Sigmoid colon (tissue), 7 donors: ENCODE measurements around the gene NAA38. TPM values are rescaled to one million over a fixed set of nuclear protein-coding genes. Genes with fewer than 3 reads are reported as not detected.

Source experiments
- DNase-seq: peaks from one replicate; pipeline ENCODE4 v3.0.0-alpha.2; 2019
- H3K27ac ChIP-seq, 4 donors: fragments of 200-600 bp; sonication (generic); one replicate each; pipeline ENCODE4 v1.5.1; 2016 to 2019; ENCODE audit warnings: mild to moderate bottlenecking in 1 of 4
- H3K27me3 ChIP-seq, 3 donors: fragments of 200-600 bp; sonication (generic); one replicate each; pipeline ENCODE4 v1.5.1; 2019; ENCODE audit warnings: mild to moderate bottlenecking in 1 of 3
- H3K36me3 ChIP-seq, 4 donors: fragments of 200-600 bp; sonication (generic); one replicate each; pipeline ENCODE4 v1.5.1; 2016 to 2019
- H3K4me1 ChIP-seq, 4 donors: fragments of 200-600 bp; sonication (generic); one replicate each; pipeline ENCODE4 v1.5.1; 2017 to 2019
- H3K4me3 ChIP-seq, 4 donors: fragments of 200-600 bp; sonication (generic); one replicate each; pipeline ENCODE4 v1.5.1; 2017 to 2019; ENCODE audit warnings: mild to moderate bottlenecking in 2 of 4, moderate library complexity in 1 of 4
- H3K9me3 ChIP-seq, 4 donors: fragments of 200-600 bp in 3 of 4; sonication (generic) in 3 of 4; one replicate each; pipeline versions ENCODE4 v1.5.1 to v1.6.1; 2013 to 2019
- CTCF ChIP-seq, 4 experiments: fragments of 450-650 bp in 3 of 4; fragments of 200-600 bp in 1 of 4; IDR thresholded peaks; one replicate each; pipeline ENCODE4 v1.5.1; 2016 to 2019; ENCODE audit warnings: antibody characterized with exemption in 4 of 4, mild to moderate bottlenecking in 3 of 4, moderate library complexity in 2 of 4
- EP300 ChIP-seq, 4 donors: sonication (generic); formaldehyde crosslinking; IDR thresholded peaks; one replicate each; pipeline ENCODE4 v1.6.1; 2017; ENCODE audit warnings: antibody characterized with exemption in 4 of 4
- POLR2A ChIP-seq, 2 donors: fragments of 450-650 bp; IDR thresholded peaks; one replicate each; pipeline ENCODE4 v1.6.1; 2016; ENCODE audit warnings: antibody characterized with exemption in 2 of 2, mild to moderate bottlenecking in 2 of 2, moderate library complexity in 2 of 2
- POLR2AphosphoS5 ChIP-seq, 4 donors: sonication (generic); formaldehyde crosslinking; IDR thresholded peaks; one replicate each; pipeline ENCODE4 v1.6.1; 2017; ENCODE audit warnings: antibody characterized with exemption in 4 of 4
- WGBS, 2 donors: extraction: QIAGEN DNeasy Blood & Tissue Kit; methylation state at CpG; one replicate each; pipeline ENCODE4 v1.1.7; 2013; 5-methylcytosine and 5-hydroxymethylcytosine counted together
- intact Hi-C: fragments of 100-400 bp; cut with DNase I; formaldehyde crosslinking; loops from one replicate; pipeline ENCODE4 v1.15.1; 2023
- polyA plus RNA-seq, 3 donors: library from polyadenylated mRNA; stranded (reverse); fragments of 200-250 nt; gene quantifications; one replicate each; pipeline ENCODE4 v1.2.3, GENCODE V29; 2013
- total RNA-seq, 4 donors: library from RNA; depleted of rRNA; stranded (reverse); fragments of >200 nt; gene quantifications; one replicate each; pipeline ENCODE4 v1.1.0, GENCODE V29; 2016
- donor health status: healthy with polysubstance abuse.
- donor health status: Bipolar disorder and iron deficiency.
- donor health status: healthy.

The NAA38 gene
- total and polyA plus RNA-seq, 7 donors: 92.4 to 206 (median 109) TPM

GRCh38 chr17:7844292-7845154 is 12.8 kb downstream of the NAA38 start:
- intact Hi-C loops: loop anchor here (5.0 kb wide), 2 partner anchors 313 to 602 kb away; partner anchors contain the start of gene GABARAP
- peak; percentile 64 to 78 for TF ChIP-seq POLR2A (IDR thresholded peaks at IDR 0.05)
- peak; percentile 81 to 99 (median 88) for TF ChIP-seq POLR2AphosphoS5 (IDR thresholded peaks at IDR 0.05)
- TF ChIP-seq EP300 (IDR thresholded peaks at IDR 0.05): no peak
- no peak for TF ChIP-seq CTCF (IDR thresholded peaks at IDR 0.05)

GRCh38 chr17:7843536-7844291 is 13.6 kb downstream of the NAA38 start:
- WGBS, 2 donors: 1% methylated on average over 60 to 61 of the region's 61 CpGs
- DNase-seq: peak; percentile 90

More at GRCh38 chr17:7844292-7845154, 12.8 kb downstream of the NAA38 start:
- H3K36me3 ChIP-seq: peaks cover 25 to 48% (median 39%) of the 10 kb centered on the region in 4 donors
- H3K4me1 ChIP-seq: peaks cover 0 to 58% (median 40%) of the 10 kb centered on the region in 4 donors
- DNase-seq: peak; percentile 97
- peak overlapping the region; percentile 96 to 100 (median 98) for H3K27ac ChIP-seq
- peak overlapping the region; percentile 61 to 85 (median 73) for H3K4me3 ChIP-seq
- no peaks in the 10 kb centered on the region for H3K27me3 ChIP-seq
- H3K9me3 ChIP-seq: no peaks in the 10 kb centered on the region
- 0% methylated on average over 71 of the region's 71 CpGs for WGBS, 2 donors

GRCh38 chr17:7843257-7843535 is 14.2 kb downstream of the NAA38 start:
- peaks cover 0 to 71% (median 53%) of the 10 kb centered on the region in 4 donors for H3K4me1 ChIP-seq
- H3K9me3 ChIP-seq: no peaks in the 10 kb centered on the region
- WGBS, 2 donors: 0% methylated on average over 17 of the region's 17 CpGs
- no peaks in the 10 kb centered on the region for H3K27me3 ChIP-seq
- TF ChIP-seq POLR2AphosphoS5 (IDR thresholded peaks at IDR 0.05) (no peak), CTCF (IDR thresholded peaks at IDR 0.05) (no peak), EP300 (IDR thresholded peaks at IDR 0.05) (no peak), POLR2A (IDR thresholded peaks at IDR 0.05) (no peak)
- intact Hi-C loops: loop anchor here (1.0 to 5.0 kb wide), 3 partner anchors 9 to 601 kb away; partner anchors contain the start of genes GABARAP and KDM6B
- H3K27ac ChIP-seq: peak overlapping the region; percentile 96 to 100 (median 98)
- DNase-seq: no peak
- peak overlapping the region; percentile 61 to 85 (median 73) for H3K4me3 ChIP-seq
- peaks cover 14 to 36% (median 27%) of the 10 kb centered on the region in 4 donors for H3K36me3 ChIP-seq

More at GRCh38 chr17:7843536-7844291, 13.6 kb downstream of the NAA38 start:
- peak overlapping the region; percentile 96 to 100 (median 98) for H3K27ac ChIP-seq
- TF ChIP-seq POLR2AphosphoS5 (IDR thresholded peaks at IDR 0.05): peak; percentile 15 to 73 (median 56)
- no peak for TF ChIP-seq CTCF (IDR thresholded peaks at IDR 0.05)
- TF ChIP-seq POLR2A (IDR thresholded peaks at IDR 0.05): peak; percentile 42 to 61
- TF ChIP-seq EP300 (IDR thresholded peaks at IDR 0.05): peak in 2 of 4 donors; percentile 28 to 70
- intact Hi-C loops: loop anchor here (1.0 to 5.0 kb wide), 3 partner anchors 9 to 601 kb away; partner anchors contain the start of genes GABARAP and KDM6B
- no peaks in the 10 kb centered on the region for H3K27me3 ChIP-seq
- H3K36me3 ChIP-seq: peaks cover 17 to 41% (median 33%) of the 10 kb centered on the region in 4 donors
- peaks cover 0 to 66% (median 48%) of the 10 kb centered on the region in 4 donors for H3K4me1 ChIP-seq
- H3K4me3 ChIP-seq: peak overlapping the region; percentile 61 to 85 (median 73)
- no peaks in the 10 kb centered on the region for H3K9me3 ChIP-seq

GRCh38 chr17:7842380-7843256 is 14.7 kb downstream of the NAA38 start:
- TF ChIP-seq CTCF (IDR thresholded peaks at IDR 0.05): no peak
- TF ChIP-seq POLR2AphosphoS5 (IDR thresholded peaks at IDR 0.05): peak; percentile 42 to 87 (median 67)
- peak in 2 of 4 donors; percentile 9 to 49 for TF ChIP-seq EP300 (IDR thresholded peaks at IDR 0.05)
- TF ChIP-seq POLR2A (IDR thresholded peaks at IDR 0.05): peak in 1 of 2 donors; percentile 38
- intact Hi-C loops: loop anchor here (1.0 to 5.0 kb wide), 3 partner anchors 8 to 600 kb away; partner anchors contain the start of genes GABARAP and KDM6B
- Histone ChIP-seq H3K27ac (peak overlapping the region; percentile 96 to 100 (median 98)), H3K27me3 (no peaks in the 10 kb centered on the region), H3K36me3 (peaks cover 8 to 30% (median 22%) of the 10 kb centered on the region in 4 donors), H3K9me3 (no peaks in the 10 kb centered on the region), H3K4me1 (peaks cover 0 to 77% (median 58%) of the 10 kb centered on the region in 4 donors), H3K4me3 (peak overlapping the region; percentile 61 to 85 (median 73))
- 0 to 1% methylated on average over 47 of the region's 47 CpGs for WGBS, 2 donors
- DNase-seq: peak; percentile 92
